Measurements from ENCODE around the gene C1orf210. TPM values are rescaled to one million over a fixed set of nuclear protein-coding genes. Genes with fewer than 3 reads are reported as not detected.

The C1orf210 gene
- total RNA-seq, 4 donors from 2014 or later, result 0.27 TPM; not detected in 3

GRCh38 chr1:43282220-43283195 lies 2.9 kb downstream of the C1orf210 start:
- Histone ChIP-seq H3K4me3 (no peak overlapping the region), H3K27ac (no peak overlapping the region), H3K9me3 (no peaks in the 10 kb centered on the region), H3K36me3 (no peaks in the 10 kb centered on the region), H3K4me1 (no peaks in the 10 kb centered on the region), H3K27me3 (peaks cover 9% of the 10 kb centered on the region)
- no peak for ATAC-seq
- TF ChIP-seq EP300 (IDR thresholded peaks at IDR 0.05) (no peak), POLR2A (IDR thresholded peaks at IDR 0.05) (no peak), CTCF (IDR thresholded peaks at IDR 0.05) (no peak), POLR2AphosphoS5 (IDR thresholded peaks at IDR 0.05) (no peak)
- 71 to 73% methylated on average over 3 to 5 of the region's 15 CpGs for WGBS, 2 donors (ENCODE audit: low coverage in 1 of 2)

- H3K4me1 ChIP-seq, result no peaks in the 10 kb centered on the region
- no peaks in the 10 kb centered on the region for H3K36me3 ChIP-seq
- H3K9me3 ChIP-seq, result no peaks in the 10 kb centered on the region
- H3K27ac ChIP-seq, result no peak overlapping the region
- no peak for TF ChIP-seq POLR2A (IDR thresholded peaks at IDR 0.05)
- no peak for TF ChIP-seq POLR2AphosphoS5 (IDR thresholded peaks at IDR 0.05)
- TF ChIP-seq CTCF (IDR thresholded peaks at IDR 0.05), result no peak
- no peak for TF ChIP-seq EP300 (IDR thresholded peaks at IDR 0.05)
- H3K27me3 ChIP-seq, result peaks cover 9% of the 10 kb centered on the region
- ATAC-seq, result no peak
- WGBS, 2 donors (ENCODE audit: low coverage in 1 of 2), result 40% methylated on average over 1 of the region's 2 CpGs; no CpG with 5 or more reads in 1 of the 2 donors
- no peak overlapping the region for H3K4me3 ChIP-seq
Observed at GRCh38 chr1:43280692-43281091, 4.7 kb downstream of the C1orf210 start.

GRCh38 chr1:43279666-43280065 lies 5.7 kb downstream of the C1orf210 start:
- no peak overlapping the region for H3K27ac ChIP-seq
- no peak overlapping the region for H3K4me3 ChIP-seq
- TF ChIP-seq EP300 (IDR thresholded peaks at IDR 0.05) (no peak), POLR2AphosphoS5 (IDR thresholded peaks at IDR 0.05) (no peak), POLR2A (IDR thresholded peaks at IDR 0.05) (no peak), CTCF (IDR thresholded peaks at IDR 0.05) (no peak)
- H3K27me3 ChIP-seq, result peaks cover under 1% of the 10 kb centered on the region
- H3K4me1 ChIP-seq, result no peaks in the 10 kb centered on the region
- ATAC-seq, result no peak
- no peaks in the 10 kb centered on the region for H3K36me3 ChIP-seq
- no peaks in the 10 kb centered on the region for H3K9me3 ChIP-seq
- 93% methylated on average over 5 of the region's 6 CpGs; no CpG with 5 or more reads in 1 of the 2 donors for WGBS, 2 donors (ENCODE audit: low coverage in 1 of 2)

GRCh38 chr1:43279161-43279560 lies 6.2 kb downstream of the C1orf210 start:
- WGBS, 2 donors (ENCODE audit: low coverage in 1 of 2), result no CpG with 5 or more reads among the region's 5 CpGs
- Histone ChIP-seq H3K36me3 (no peaks in the 10 kb centered on the region), H3K4me1 (no peaks in the 10 kb centered on the region), H3K9me3 (no peaks in the 10 kb centered on the region), H3K27ac (no peak overlapping the region), H3K27me3 (no peaks in the 10 kb centered on the region), H3K4me3 (no peak overlapping the region)
- no peak for ATAC-seq
- TF ChIP-seq POLR2AphosphoS5 (IDR thresholded peaks at IDR 0.05) (no peak), POLR2A (IDR thresholded peaks at IDR 0.05) (no peak), EP300 (IDR thresholded peaks at IDR 0.05) (no peak), CTCF (IDR thresholded peaks at IDR 0.05) (no peak)

All from gastroesophageal sphincter (tissue), 4 donors.